HG03571 (cell line): ENCODE results near the gene USF3.

Source experiments
- ATAC-seq: cut with Tn5 transposase; IDR thresholded peaks from one replicate; pipeline ENCODE4 v1.9.1; 2021; ENCODE audit not compliant: unreplicated experiment

USF3 gene, protein sequence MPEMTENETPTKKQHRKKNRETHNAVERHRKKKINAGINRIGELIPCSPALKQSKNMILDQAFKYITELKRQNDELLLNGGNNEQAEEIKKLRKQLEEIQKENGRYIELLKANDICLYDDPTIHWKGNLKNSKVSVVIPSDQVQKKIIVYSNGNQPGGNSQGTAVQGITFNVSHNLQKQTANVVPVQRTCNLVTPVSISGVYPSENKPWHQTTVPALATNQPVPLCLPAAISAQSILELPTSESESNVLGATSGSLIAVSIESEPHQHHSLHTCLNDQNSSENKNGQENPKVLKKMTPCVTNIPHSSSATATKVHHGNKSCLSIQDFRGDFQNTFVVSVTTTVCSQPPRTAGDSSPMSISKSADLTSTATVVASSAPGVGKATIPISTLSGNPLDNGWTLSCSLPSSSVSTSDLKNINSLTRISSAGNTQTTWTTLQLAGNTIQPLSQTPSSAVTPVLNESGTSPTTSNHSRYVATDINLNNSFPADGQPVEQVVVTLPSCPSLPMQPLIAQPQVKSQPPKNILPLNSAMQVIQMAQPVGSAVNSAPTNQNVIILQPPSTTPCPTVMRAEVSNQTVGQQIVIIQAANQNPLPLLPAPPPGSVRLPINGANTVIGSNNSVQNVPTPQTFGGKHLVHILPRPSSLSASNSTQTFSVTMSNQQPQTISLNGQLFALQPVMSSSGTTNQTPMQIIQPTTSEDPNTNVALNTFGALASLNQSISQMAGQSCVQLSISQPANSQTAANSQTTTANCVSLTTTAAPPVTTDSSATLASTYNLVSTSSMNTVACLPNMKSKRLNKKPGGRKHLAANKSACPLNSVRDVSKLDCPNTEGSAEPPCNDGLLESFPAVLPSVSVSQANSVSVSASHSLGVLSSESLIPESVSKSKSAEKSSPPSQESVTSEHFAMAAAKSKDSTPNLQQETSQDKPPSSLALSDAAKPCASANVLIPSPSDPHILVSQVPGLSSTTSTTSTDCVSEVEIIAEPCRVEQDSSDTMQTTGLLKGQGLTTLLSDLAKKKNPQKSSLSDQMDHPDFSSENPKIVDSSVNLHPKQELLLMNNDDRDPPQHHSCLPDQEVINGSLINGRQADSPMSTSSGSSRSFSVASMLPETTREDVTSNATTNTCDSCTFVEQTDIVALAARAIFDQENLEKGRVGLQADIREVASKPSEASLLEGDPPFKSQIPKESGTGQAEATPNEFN (N-terminal part only)

DNA sequence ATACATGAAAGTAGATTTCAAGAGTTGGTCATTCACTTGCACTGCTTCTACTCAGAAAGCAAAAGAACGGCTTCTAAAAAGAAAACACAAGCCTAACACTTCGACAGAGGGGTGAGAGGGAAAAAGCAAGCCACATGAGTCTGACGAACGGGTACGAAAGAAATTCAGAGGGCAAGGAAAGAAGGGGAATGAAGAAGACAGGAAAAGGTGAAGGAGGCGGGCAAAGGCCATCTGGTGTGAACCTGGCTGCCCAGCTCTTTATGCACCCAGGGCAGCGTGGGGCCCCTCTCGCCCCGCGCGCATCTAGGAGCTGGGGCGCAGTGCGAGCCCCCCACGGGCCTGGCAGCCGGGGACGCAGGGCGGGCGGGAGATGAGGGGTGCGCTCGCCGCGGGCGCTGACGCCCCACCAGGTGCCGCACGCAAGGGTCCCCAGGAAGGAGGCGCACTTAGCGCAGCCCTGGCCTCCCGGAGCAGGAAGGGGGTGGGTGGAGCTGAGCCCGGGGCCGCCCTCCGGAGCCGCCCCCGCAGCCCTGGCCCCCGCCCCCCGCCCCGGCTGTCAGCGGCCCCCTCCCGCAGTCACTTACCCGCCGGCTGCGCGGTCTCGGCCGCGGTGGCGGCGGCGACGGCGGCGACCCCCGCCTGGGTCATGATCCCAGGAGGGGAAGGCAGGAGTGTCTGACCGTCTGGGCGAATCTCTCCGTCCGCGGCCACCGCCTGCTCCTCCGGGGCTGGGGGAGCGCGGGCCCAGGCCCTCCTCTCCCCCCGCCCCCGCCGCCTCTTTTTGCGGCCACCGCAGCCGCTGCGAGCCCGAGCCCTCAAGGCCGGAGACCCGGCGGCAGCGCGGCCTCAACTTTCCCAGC is at the start of gene USF3:
USF3 (minus strand) TSS at position 857 of the 860 bp plus-strand sequence. CDS start 21,764 bp downstream, outside the sequence.
- ATAC-seq = peak; percentile 65

DNA sequence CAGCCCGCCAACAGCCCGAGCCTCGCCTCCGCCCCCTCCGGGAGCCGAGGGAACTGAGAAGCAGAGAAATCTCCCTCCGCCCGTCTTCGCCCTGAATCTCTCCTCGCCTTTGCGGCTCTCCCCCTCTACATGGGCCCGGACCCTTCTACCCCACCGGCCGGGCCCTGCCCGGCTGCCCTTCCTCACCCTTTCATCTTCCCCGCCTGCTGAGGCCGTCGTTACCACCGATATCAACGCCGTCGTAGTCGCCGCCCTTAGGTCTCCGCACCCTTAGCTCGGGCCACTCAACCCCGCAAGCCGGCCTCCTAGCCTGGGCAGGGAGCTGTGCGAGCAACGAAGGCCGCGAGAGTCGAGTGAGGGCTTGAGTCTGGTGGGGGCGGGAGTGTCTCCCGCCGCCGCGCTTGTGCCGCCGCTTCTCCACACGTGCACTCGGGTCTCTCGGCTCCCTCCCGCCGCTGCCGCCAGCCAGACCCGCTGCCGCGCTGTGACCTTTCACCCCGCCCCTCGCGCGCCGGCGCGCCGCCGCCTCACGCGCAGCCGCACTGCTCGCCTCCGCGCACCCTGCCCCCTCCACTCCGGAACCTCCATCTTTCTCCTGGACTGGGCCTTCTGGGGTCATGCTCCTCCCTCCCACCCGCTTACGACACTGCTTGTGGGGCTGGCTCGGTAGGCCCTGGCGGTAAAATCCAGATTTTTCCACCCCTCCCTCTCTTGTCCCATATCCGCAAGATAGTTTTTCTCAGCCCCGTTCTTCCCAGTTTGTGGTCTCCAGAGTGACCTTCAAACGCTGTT is 49.5 kb upstream of the USF3 start, which contains the start of gene NAA50:
NAA50 (minus strand) TSS at position 494 of the 792 bp plus-strand sequence; CDS start at position 194, 300 bp downstream.
- ATAC-seq = peak; percentile 45

DNA sequence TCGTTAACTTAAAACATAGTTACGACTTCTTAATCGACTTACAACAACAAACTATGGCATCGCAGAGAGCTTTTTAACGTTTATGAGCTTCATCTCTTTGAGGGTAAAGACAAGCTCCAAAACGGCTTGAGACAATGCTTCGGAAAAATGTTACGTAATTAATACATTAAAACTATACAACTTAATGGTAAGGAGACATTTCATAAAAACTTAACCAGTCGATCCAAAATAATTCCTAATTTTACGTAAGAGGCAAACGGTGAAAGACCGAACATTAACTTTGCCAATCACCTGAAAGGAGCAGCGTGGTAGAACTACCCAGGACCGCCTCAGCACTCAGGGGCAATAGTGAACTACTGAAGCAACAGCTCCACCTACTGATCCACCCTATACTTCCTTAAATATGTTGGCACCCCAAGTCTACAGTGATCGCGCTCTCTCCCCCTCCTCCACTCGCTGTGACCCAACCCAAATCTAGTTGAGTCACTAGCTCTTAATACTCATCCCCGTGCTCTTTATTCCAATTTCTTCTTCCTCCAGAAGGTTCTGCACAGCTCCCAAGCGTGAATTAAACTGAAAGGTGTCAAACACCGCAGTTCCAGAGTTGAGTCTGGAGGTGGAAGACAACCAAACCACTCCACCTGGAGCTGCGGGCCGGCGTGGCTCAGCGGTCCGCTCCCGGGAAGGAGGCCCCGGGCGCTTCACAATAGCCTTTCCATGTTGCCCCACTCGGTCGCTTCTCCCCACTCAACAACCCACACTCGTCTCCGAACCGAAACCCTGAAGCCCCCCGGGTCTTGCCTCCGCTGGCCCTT is 48.7 kb upstream of the USF3 start:
- peak; percentile 59 for ATAC-seq

DNA sequence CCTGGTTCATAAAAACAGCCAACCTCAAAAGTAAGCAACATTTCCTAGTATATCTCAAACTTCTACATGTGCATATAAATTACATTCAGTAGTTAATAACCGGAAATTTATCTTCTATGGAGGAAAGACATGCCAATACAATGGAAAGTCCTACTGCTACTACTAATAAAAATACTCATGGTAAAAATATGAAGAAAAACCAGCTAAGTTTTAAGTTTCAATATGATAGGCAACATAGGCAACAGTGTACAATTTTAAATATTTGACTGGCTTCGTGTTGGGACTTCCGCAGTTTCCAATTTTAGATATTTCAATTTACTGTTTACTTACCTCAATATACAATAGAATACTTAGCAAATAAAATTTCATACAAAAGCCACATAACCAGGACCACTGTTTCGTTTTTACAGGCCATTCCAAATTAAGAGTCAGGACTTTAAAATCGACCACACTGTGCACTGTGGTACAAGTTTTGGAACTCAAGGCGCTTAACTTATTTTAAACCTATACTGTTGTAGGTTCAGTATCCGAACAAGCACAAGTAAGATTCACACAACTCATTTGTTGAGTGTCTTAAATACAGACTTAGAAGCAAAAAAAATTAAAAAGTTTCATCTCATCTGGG is 46.7 kb upstream of the USF3 start:
- ATAC-seq = no peak

DNA sequence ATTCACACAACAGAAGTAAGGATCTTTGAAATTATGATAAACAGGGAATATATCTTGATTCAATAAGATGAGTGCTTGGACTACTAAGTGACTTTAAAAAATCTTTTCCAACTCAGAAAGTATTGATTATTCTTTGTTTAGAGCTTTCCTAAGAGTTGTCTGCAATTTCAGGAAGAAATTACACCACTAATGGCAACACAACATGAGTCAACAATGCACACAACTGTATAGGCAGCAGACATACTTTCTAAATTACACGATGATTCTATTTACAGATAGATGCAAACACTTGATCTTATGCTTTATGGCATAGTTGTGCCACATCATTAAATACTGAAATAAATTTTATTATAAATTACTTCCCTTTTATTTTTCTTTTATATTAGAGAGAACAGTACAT is 45.2 kb upstream of the USF3 start:
- no peak for ATAC-seq

DNA sequence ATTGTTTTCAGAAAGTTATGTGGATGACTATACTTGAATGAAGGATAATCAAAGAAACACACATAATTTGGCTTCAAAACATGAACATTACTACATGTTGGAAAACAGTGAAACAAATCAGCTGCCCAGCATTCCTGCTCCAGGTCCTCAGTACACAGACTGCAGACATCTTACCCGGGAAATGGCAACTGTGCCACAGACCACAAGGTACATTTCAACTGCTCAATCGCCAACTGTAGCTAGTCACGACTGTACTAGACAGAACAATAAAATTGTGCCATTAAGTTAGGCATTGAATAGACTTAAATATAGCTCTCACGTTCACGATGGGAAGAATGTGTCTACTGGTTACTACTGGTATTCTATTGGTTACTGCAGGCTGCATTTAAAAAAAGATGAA is 44.6 kb upstream of the USF3 start:
- no peak for ATAC-seq

DNA sequence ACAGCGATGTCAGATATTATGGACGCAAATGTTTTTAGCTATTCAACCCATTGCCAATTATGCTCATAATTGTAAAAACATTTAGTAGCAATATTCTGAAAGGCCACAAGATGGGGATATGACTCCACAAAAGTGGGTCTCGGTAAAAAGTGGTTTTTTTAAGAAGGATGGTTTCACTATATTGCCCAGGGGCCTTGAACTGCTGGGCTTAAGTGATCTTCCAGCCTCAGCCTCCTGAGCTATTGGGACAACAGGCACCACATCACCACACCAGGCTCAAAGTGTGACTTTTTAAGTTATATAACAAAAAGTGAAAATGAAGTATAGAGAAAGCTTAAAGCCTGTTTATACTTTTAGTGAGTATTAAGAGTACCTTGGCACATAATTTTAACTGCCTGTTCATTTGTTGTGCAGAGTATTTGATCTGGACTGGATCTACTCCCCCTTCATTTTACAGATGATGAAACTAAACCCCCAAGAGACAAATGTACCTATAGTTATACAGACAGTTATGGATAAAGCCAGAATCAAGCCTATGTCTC is 40.2 kb upstream of the USF3 start:
- peak; percentile 59 for ATAC-seq

DNA sequence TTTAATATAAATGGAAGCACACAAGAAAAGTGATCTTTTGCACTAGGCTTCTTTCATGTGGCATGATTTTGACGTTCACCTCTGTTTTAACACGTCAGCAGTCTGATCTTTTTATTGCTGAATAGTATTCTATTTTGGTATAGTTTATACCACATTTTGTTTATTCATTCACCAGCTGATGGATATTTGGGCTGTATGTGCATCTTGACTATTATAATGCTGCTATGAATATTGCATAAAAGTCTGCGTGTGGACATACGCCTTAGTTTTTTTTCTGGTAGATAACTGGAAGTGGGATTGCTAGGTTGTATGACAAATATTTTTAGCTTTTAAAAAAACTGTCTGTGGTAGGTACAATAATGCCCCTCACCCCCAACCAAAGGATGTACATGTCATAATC is 35.3 kb upstream of the USF3 start:
- ATAC-seq = no peak

DNA sequence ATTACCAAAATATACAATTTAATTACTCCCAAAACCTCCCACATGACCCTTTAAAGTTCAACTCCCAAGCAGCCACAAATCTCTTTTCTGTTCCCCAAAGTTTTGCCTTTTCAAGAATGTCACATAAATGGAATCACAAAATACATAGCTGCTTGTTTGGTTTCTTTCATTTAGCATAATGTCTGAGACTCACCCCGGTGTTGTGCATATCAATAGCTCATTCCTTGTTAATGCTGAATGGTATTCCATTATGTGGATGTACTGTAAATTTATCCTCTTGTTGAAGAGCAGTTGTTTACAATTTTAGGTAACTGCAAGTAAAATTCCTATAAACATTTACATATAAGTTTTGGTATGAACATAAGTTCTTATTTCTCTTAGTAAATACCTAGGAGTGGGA is 34.1 kb upstream of the USF3 start:
- ATAC-seq = no peak

DNA sequence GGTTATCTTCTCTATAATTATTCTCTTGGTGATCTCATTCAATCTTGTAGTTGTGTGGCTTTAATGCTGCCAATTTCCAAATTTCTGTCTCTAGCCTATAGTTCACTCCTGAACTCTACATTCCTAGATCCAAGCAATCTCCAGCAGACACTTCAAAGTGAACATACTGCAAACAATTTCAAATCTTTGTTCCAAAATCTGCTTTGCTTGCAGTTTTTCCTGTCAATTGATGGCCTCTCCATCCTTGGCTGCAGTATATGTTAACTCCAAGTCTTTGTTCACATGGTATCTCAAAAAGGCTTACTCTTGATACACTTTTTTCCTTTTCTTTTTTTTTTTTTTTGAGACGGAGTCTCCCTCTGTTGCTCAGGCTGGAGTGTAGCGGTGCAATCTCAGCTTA is 32.2 kb upstream of the USF3 start:
- ATAC-seq = no peak

DNA sequence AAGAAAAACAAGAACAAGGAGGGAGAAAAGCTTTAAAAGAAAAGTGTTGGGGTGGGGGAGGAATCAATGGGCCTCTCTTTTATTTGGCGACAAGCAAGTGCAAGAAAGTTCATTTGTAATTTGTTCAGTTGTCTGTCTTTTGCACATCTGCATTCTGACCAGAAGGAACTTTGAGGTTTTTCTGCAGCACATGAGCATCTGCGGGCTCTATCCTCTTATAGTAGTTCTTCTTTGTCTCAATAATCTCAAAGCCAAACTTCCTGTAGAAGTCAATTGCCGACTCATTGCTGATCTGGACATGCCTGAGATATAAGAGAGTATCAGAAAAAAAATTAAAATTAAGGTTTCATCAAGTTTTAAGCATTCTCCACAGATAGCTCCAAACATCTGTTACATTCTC is 25.2 kb upstream of the USF3 start:
- no peak for ATAC-seq

DNA sequence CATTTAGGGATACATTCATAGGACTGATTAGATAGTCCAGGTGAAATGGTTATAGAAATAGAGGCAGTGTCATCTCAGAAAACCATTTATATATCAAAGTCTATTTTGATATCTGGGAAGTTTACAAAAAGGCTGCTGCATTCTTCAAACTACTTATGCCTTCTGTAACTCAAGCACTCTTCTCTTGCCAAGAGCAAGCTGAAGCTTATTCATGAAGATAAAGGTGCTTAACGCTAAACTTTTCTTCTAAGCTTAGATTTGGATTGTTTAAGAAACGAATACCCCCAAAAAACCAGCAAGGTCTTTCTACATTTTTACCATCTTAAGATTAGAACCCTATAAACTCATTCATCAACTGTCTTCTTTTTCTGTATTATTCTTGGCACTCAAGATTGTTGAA is 23.3 kb upstream of the USF3 start:
- ATAC-seq = no peak

DNA sequence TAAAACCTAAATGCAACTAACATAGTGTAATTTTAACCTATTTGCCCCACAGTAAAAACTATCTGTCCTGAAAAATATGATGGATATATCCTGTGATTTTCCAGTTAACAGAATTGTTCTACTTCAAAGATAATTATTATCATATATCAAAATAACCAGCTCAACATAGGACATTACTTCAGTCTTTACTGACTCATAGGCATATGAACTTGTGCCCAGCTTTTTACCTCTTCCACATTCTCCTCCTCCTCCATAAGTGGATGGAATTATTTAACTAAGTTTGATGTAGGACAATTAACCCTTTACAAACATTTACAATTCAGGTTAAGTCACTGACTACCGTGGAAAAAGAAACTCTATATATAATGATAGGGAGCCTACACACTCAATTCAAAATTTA is 22.9 kb upstream of the USF3 start:
- ATAC-seq = no peak

DNA sequence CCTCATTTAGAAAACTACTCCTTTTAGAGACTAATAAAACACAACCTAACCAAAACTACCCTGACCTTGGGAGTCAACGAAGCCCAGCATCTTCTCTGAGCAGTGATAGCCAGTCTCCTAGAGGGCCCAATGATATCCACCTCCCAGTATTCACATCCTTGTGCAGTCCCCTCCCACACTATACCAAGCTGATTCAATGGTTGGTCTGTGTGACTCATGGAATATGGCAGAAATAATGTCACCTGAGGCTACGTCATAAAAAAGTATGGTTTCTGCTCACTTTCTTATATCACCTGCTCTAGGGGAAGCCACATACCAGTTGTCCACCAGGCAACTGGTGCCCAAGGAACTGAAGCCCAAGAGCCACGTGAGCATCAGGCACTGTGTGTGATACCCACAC is 21.4 kb upstream of the USF3 start:
- ATAC-seq = no peak

DNA sequence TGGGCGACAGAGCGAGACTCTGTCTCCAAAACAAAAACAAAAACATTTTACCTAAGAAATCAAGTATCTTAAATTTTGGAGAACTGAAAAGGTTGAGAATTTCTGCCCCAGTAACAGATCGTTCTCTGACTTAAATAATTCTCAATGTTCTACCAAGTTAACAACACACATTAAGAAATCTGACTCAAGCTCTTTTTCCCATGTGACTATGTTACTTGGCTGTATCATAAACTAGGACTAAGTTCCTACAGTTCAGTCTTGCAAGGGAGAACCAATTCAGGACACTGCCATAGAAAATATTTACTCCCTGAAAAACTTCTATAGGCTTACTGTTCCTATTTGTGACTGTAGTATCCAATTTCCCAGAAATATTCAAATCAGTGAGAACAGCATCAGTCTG is 20.9 kb upstream of the USF3 start:
- no peak for ATAC-seq

DNA sequence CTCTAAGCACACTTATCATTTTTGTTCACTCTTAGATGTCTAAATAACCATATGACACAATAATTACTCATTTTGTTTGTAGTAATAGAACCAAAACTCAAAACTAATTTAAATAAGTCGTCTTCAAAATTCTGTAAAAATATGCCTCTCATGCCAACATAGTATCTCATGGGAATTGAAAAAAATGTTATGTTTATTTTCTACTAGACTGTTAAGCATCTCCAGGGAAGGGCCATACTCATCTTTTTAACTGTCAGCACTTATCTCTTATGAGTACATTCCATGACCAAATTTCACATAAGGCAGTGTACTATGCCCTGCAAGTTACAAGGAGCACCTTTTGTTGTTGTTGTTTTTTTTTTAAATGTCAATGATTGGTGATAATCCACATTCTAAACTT is 18.3 kb upstream of the USF3 start:
- no peak for ATAC-seq

DNA sequence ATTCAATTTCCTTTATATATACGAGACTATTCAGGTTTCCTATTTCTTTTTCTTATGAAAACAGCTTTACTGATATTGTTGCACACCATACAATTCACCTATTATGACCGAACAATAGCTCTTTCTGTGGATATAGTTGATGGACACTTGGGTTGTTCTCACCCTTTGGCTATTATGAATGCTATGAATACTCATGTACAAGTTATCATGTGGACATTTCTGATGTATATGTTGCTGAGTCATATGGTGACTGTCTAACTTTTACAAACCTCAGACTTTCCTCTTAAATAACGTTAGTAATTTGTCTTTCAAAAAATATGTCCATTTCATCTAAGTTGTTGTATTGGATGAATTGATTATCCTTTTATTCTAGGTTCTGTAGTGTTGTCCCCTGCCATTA is 15.7 kb upstream of the USF3 start:
- no peak for ATAC-seq

DNA sequence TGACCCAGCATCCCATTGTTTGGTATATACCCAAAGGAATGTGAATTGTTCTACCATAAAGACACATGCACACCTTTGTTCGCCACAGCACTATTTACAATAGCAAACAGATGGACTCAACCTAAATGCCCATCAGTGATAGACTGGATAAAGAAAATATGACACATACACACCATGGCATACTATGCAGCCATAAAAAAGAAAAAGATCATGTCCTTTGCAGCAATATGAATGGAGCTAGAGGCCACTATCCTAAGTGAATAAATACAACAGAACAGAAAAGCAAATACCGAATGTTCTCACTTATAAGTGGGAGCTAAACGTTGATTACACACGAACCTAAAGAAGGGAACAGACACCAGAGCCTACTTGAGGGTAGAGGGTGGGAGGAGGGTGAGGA is 11.4 kb upstream of the USF3 start:
- no peak for ATAC-seq
